HCT116 (cell line): ENCODE data around the gene CFAP61. TPM values are rescaled to one million over a fixed set of nuclear protein-coding genes. Genes with fewer than 3 reads are reported as not detected.

Experiments used
- ATAC-seq: fragments of 200-7000 bp; cut with Tn5 transposase; 2 replicates; pipeline ENCODE4 v1.9.1; 2020; ENCODE audit warnings: mild to moderate bottlenecking, moderate library complexity
- BruUV-seq: library from RNA; stranded (reverse); fragments of 400-500 nt; replicated peaks from 2 replicates; lab custom pipeline; 2021; lab: Mats Ljungman, UMichigan
- CTCF ChIA-PET: fragments of 300-600 bp; sonication (Branson Sonifier 250); formaldehyde crosslinking; loops from one replicate; lab custom pipeline; 2021; ENCODE audit warnings: antibody characterized with exemption; lab: Charles Lee
- POLR2A ChIA-PET: fragments of 300-600, 350-600 bp; sonication (Branson Sonifier 250); formaldehyde crosslinking; loops from one replicate; lab custom pipeline; 2021; ENCODE audit warnings: antibody characterized with exemption; lab: Charles Lee
- RAD21 ChIA-PET, 2 experiments: fragments of 300-600 bp; sonication (Branson Sonifier 250); formaldehyde crosslinking; loops; one replicate each; lab custom pipeline; 2023; ENCODE audit warnings: low total read pairs in 2 of 2; ENCODE audit not compliant: uncharacterized antibody in 2 of 2, unreplicated experiment in 2 of 2, low non-redundant PET in 1 of 2; lab: Charles Lee
- DNase-seq: peaks from one replicate; pipeline ENCODE4 v3.0.0-alpha.2; 2010; ENCODE audit warnings: low read depth, low spot score
- H2AFZ ChIP-seq: fragments of 200-600 bp; shearing (Covaris generic), sonication (generic); 2 replicates; pipeline ENCODE4 v1.6.1; 2017; ENCODE audit warnings: low read depth, mixed run types, mixed read lengths, antibody characterized with exemption, low read length; ENCODE audit not compliant: poor library complexity, severe bottlenecking
- H3K27ac ChIP-seq: 2 replicates; pipeline ENCODE4 v1.5.1; 2012; ENCODE audit warnings: low read depth, low read length
- H3K27me3 ChIP-seq: fragments of 200-600 bp; sonication (generic); 2 replicates; pipeline ENCODE4 v1.6.1; 2016; ENCODE audit warnings: mixed run types, low read length, mixed read lengths; ENCODE audit not compliant: insufficient read depth
- H3K36me3 ChIP-seq, 2 experiments: fragments of 200-500 bp in 1 of 2; fragments of 200-600 bp in 1 of 2; sonication (Bioruptor generic) in 1 of 2; sonication (generic) in 1 of 2; 2 replicates each; pipeline versions ENCODE4 v1.5.1 to v1.6.1; 2014 to 2016; ENCODE audit warnings: low read length in 2 of 2, inconsistent platforms in 1 of 2, mixed read lengths in 1 of 2, mixed run types in 1 of 2; ENCODE audit not compliant: insufficient read depth in 2 of 2, control insufficient read depth in 1 of 2
- H3K4me1 ChIP-seq, 2 experiments: fragments of 200-600 bp in 1 of 2; sonication (generic) in 1 of 2; 2 replicates each; pipeline versions ENCODE4 v1.5.1 to v1.6.1; 2012 to 2017; ENCODE audit warnings: low read length in 2 of 2, inconsistent platforms in 1 of 2, mild to moderate bottlenecking in 1 of 2, mixed read lengths in 1 of 2, mixed run types in 1 of 2, moderate library complexity in 1 of 2; ENCODE audit not compliant: insufficient read depth in 2 of 2, control insufficient read depth in 1 of 2
- H3K4me2 ChIP-seq: fragments of 200-600 bp; sonication (generic); 2 replicates; pipeline ENCODE4 v1.6.1; 2017; ENCODE audit warnings: mixed run types, low read length, mixed read lengths
- H3K4me3 ChIP-seq, 2 experiments: fragments of 200-600 bp in 1 of 2; sonication (generic) in 1 of 2; replicated peaks in 1 of 2; 2 replicates each; pipeline ENCODE4 v1.5.1; 2011 to 2016; ENCODE audit warnings: low read length in 2 of 2, control low read depth in 1 of 2, low read depth in 1 of 2, mild to moderate bottlenecking in 1 of 2, mixed read lengths in 1 of 2, mixed run types in 1 of 2
- H3K79me2 ChIP-seq: fragments of 200-600 bp; sonication (generic); 2 replicates; pipeline ENCODE4 v1.6.1; 2017; ENCODE audit warnings: mild to moderate bottlenecking, mixed run types, low read length, moderate library complexity, mixed read lengths; ENCODE audit not compliant: insufficient read depth
- H3K9ac ChIP-seq: fragments of 200-600 bp; sonication (generic); 2 replicates; pipeline ENCODE4 v1.6.1; 2016; ENCODE audit warnings: low read length, mixed read lengths
- H3K9me2 ChIP-seq: fragments of 200-600 bp; sonication (generic), shearing (Covaris generic); 2 replicates; pipeline ENCODE4 v1.6.1; 2017; ENCODE audit warnings: mixed run types, mild to moderate bottlenecking, moderate library complexity; ENCODE audit not compliant: insufficient read depth
- H3K9me3 ChIP-seq, 2 experiments: fragments of 200-500 bp in 1 of 2; fragments of 200-600 bp in 1 of 2; sonication (Bioruptor generic) in 1 of 2; sonication (generic) in 1 of 2; 2 replicates each; pipeline ENCODE4 v1.6.1; 2014 to 2017; ENCODE audit warnings: low read length in 2 of 2, mixed read lengths in 2 of 2, inconsistent platforms in 1 of 2, low read depth in 1 of 2, mild to moderate bottlenecking in 1 of 2, mixed run types in 1 of 2, moderate library complexity in 1 of 2; ENCODE audit not compliant: control insufficient read depth in 1 of 2, insufficient read depth in 1 of 2
- H4K20me1 ChIP-seq: fragments of 200-600 bp; sonication (generic), shearing (Covaris generic); 2 replicates; pipeline ENCODE4 v1.6.1; 2017; ENCODE audit warnings: mixed run types, mild to moderate bottlenecking, moderate library complexity; ENCODE audit not compliant: insufficient read depth
- ATF3 ChIP-seq: IDR thresholded peaks from 2 replicates; pipeline ENCODE4 v1.6.1; 2012
- CEBPB ChIP-seq: IDR thresholded peaks from 2 replicates; pipeline ENCODE4 v1.6.1; 2012; ENCODE audit warnings: low read depth
- CTCF ChIP-seq, 3 experiments: fragments of 200-600 bp in 1 of 3; sonication (generic) in 1 of 3; IDR thresholded peaks in 2 of 3; conservative IDR thresholded peaks in 1 of 3; 2 replicates each; pipeline ENCODE4 v1.5.1; 2012 to 2017; ENCODE audit warnings: low read depth in 2 of 3, low read length in 2 of 3, antibody characterized with exemption in 1 of 3, borderline replicate concordance in 1 of 3, control low read depth in 1 of 3, mild to moderate bottlenecking in 1 of 3, mixed read lengths in 1 of 3, mixed run types in 1 of 3, moderate library complexity in 1 of 3; ENCODE audit not compliant: insufficient read depth in 1 of 3
- ELF1 ChIP-seq: IDR thresholded peaks from 2 replicates; pipeline ENCODE4 v1.6.1; 2012; ENCODE audit warnings: low read depth, borderline replicate concordance
- EZH2 ChIP-seq: fragments of 200-600 bp; sonication (generic); IDR thresholded peaks from 2 replicates; pipeline ENCODE4 v1.6.1; 2017; ENCODE audit warnings: antibody characterized with exemption, mixed run types
- EZH2phosphoT487 ChIP-seq: fragments of 200-600 bp; IDR thresholded peaks from 2 replicates; pipeline ENCODE4 v1.6.1; 2018; ENCODE audit warnings: antibody characterized with exemption, borderline replicate concordance
- FOSL1 ChIP-seq: IDR thresholded peaks from 2 replicates; pipeline ENCODE4 v1.6.1; 2012; ENCODE audit warnings: low read depth
- JUND ChIP-seq: IDR thresholded peaks from 2 replicates; pipeline ENCODE4 v1.6.1; 2012
- MAX ChIP-seq: IDR thresholded peaks from 2 replicates; pipeline ENCODE4 v1.6.1; 2012
- POLR2A ChIP-seq: IDR thresholded peaks from 2 replicates; pipeline ENCODE4 v1.7.0; 2011; ENCODE audit warnings: borderline replicate concordance; ENCODE audit not compliant: insufficient read depth, insufficient read length; ENCODE audit errors: extremely low read depth
- POLR2AphosphoS5 ChIP-seq: IDR thresholded peaks from 2 replicates; pipeline ENCODE4 v1.6.1; 2011; ENCODE audit warnings: mild to moderate bottlenecking, low read depth, low read length, moderate library complexity
- REST ChIP-seq: IDR thresholded peaks from 2 replicates; pipeline ENCODE4 v1.6.1; 2012; ENCODE audit warnings: low read depth
- SIN3A ChIP-seq: IDR thresholded peaks from 2 replicates; pipeline ENCODE4 v1.6.1; 2012; ENCODE audit warnings: low read depth
- SP1 ChIP-seq: IDR thresholded peaks from 2 replicates; pipeline ENCODE4 v1.6.1; 2012; ENCODE audit warnings: low read depth
- SRF ChIP-seq: IDR thresholded peaks from 2 replicates; pipeline ENCODE4 v1.6.1; 2012; ENCODE audit warnings: low read depth
- TCF7L2 ChIP-seq: IDR thresholded peaks from 2 replicates; pipeline ENCODE4 v1.7.0; 2011; ENCODE audit warnings: borderline replicate concordance, inconsistent platforms; ENCODE audit not compliant: insufficient read depth, insufficient read length; ENCODE audit errors: extremely low read depth
- ZBTB33 ChIP-seq: IDR thresholded peaks from 2 replicates; pipeline ENCODE4 v1.6.1; 2011; ENCODE audit warnings: mild to moderate bottlenecking, low read length, moderate library complexity; ENCODE audit not compliant: insufficient replicate concordance; ENCODE audit errors: extremely low read depth
- ZFX ChIP-seq: fragments of 450-650 bp; IDR thresholded peaks from 2 replicates; pipeline ENCODE4 v1.6.1; 2017
- ZNF274 ChIP-seq: fragments of 200-500 bp; sonication (Bioruptor generic); IDR thresholded peaks from 2 replicates; pipeline ENCODE4 v1.6.1; 2014; ENCODE audit warnings: mild to moderate bottlenecking, low read depth, low read length, inconsistent platforms
- intact Hi-C: fragments of 100-400 bp; cut with micrococcal nuclease; formaldehyde crosslinking; loops from 2 replicates; pipeline ENCODE4 v1.10.0; 2022
- total RNA-seq: library from RNA; stranded (reverse); gene quantifications from one replicate; pipeline ENCODE4 v1.2.1, GENCODE V29; 2021; ENCODE audit not compliant: unreplicated experiment

Gene CFAP61
- total RNA-seq, 1 experiment from 2014 or later: 1.7 TPM

- RAD21 ChIA-PET: no interaction called here
- H3K79me2 ChIP-seq: no peaks in the 10 kb centered on the region
- H3K27me3 ChIP-seq: no peaks in the 10 kb centered on the region
- H3K4me1 ChIP-seq: no peaks in the 10 kb centered on the region
- H3K4me2 ChIP-seq: no peak overlapping the region
- no peaks in the 10 kb centered on the region for H3K9me3 ChIP-seq
- intact Hi-C loops: no loop called here
- no peak overlapping the region for H3K9ac ChIP-seq
- TF ChIP-seq REST: no peak
- no peak for TF ChIP-seq ELF1
- TF ChIP-seq SIN3A: no peak
- TF ChIP-seq POLR2AphosphoS5: no peak
- no peak for TF ChIP-seq ZFX
- TF ChIP-seq POLR2A: no peak
- TF ChIP-seq JUND: no peak
- TF ChIP-seq SRF: no peak
- TF ChIP-seq CEBPB: no peak
- TF ChIP-seq SP1: no peak
- no peak for TF ChIP-seq FOSL1
- no peak for TF ChIP-seq CTCF (IDR thresholded peaks at IDR 0.05 in 2 of 3, conservative IDR thresholded peaks at IDR 0.05 in 1 of 3; ENCODE audit: borderline replicate concordance in 1 of 3, insufficient read depth in 1 of 3, low read depth in 2 of 3, low read length in 2 of 3)
- no peak for TF ChIP-seq MAX
- no peak for TF ChIP-seq ZBTB33
- no peak for TF ChIP-seq TCF7L2
- no peak for TF ChIP-seq EZH2
- no peak for TF ChIP-seq EZH2phosphoT487
- no peak for TF ChIP-seq ZNF274
- no peak for TF ChIP-seq ATF3
- H3K36me3 ChIP-seq: no peaks in the 10 kb centered on the region
- no peak overlapping the region for H3K27ac ChIP-seq
- CTCF ChIA-PET: no interaction called here
- BruUV-seq: no TSS peak
- ATAC-seq: no peak
- no peaks in the 10 kb centered on the region for H4K20me1 ChIP-seq
- DNase-seq: no peak
- H3K4me3 ChIP-seq: no peak overlapping the region
- POLR2A ChIA-PET: no interaction called here
- no peak overlapping the region for H2AFZ ChIP-seq
- H3K9me2 ChIP-seq: no peaks in the 10 kb centered on the region
Observed at GRCh38 chr20:20167698-20168097, 115.4 kb downstream of the CFAP61 start.
